ENCODE results near the gene CCDC126.

DNA sequence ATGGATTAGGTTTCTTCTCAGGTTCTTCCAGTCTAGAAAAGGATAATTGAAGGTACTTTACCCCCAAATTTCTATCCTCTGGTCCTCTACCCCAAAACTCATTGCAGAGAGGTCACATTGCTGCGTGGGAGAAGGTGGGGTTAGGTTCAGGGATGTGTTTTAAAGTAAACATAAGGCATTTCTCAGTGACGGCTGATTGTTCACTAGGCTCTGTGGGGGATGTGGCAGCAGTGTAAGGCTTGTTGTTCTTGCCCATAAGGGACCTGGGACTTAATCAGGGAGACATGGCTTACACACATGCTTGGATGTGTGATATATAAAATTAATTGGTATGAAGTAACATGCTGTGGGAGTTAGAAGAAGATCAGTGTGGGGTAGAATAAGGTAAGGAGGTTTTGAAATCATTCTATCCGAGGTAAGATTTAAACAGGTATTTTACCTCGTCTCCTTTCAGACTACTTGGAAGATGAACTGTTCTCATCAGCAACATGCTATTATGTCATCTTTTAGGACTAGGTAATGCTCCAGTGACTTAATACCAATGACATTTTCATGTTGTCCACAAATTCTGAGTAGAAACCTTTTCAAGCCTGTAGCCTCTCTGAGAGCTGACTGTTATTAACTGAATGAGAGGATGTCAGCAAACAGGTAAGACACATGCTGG is 6.6 kb downstream of the CCDC126 start:
- TF ChIP-seq POLR2A (IDR thresholded peaks at IDR 0.05) (no peak), POLR2AphosphoS5 (IDR thresholded peaks at IDR 0.05) (no peak)
- TF ChIP-seq, protein P1, sequence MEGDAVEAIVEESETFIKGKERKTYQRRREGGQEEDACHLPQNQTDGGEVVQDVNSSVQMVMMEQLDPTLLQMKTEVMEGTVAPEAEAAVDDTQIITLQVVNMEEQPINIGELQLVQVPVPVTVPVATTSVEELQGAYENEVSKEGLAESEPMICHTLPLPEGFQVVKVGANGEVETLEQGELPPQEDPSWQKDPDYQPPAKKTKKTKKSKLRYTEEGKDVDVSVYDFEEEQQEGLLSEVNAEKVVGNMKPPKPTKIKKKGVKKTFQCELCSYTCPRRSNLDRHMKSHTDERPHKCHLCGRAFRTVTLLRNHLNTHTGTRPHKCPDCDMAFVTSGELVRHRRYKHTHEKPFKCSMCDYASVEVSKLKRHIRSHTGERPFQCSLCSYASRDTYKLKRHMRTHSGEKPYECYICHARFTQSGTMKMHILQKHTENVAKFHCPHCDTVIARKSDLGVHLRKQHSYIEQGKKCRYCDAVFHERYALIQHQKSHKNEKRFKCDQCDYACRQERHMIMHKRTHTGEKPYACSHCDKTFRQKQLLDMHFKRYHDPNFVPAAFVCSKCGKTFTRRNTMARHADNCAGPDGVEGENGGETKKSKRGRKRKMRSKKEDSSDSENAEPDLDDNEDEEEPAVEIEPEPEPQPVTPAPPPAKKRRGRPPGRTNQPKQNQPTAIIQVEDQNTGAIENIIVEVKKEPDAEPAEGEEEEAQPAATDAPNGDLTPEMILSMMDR (IDR thresholded peaks at IDR 0.05): no peak

Measured in prostate gland (tissue), 2 donors.